Measurements from ENCODE around the gene PTPRE.

DNA sequence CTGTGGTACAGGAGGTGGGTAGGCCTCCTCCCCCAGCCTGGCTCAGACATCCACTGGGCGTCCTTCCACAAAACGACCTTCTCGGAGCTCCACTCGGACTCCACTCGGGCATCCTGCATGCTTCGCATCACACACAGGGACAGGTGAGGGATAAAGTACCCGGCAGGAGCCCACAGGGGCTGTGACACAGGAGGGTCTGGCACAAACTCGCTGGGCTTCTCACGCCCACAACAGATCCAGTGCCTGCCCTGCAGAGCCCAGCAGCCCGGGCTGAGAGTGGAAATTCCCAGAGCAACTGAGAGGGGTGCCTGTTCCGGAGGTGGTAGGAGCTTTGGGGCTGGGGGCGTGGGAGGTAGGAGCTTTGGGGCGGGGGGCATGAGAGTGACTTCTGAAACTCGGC lies 110.9 kb downstream of the PTPRE start:
- TF ChIP-seq CTCF (IDR thresholded peaks at IDR 0.05; ENCODE audit: low read depth, low read length) (no peak), EZH2phosphoT487 (IDR thresholded peaks at IDR 0.05; ENCODE audit: low read depth) (no peak)
